Fibroblast of villous mesenchyme (primary cell): ENCODE results near the gene FGGY. TPM values are rescaled to one million over a fixed set of nuclear protein-coding genes. Genes with fewer than 3 reads are reported as not detected.

Experiments
- DNase-seq: peaks from one replicate; pipeline ENCODE4 v3.0.0-alpha.2; 2010; ENCODE audit warnings: low read depth
- H3K4me3 ChIP-seq: 2 replicates; pipeline ENCODE4 v1.5.1; 2011; ENCODE audit warnings: low read depth, mild to moderate bottlenecking, low read length
- CTCF ChIP-seq: IDR thresholded peaks from 2 replicates; pipeline ENCODE4 v1.5.1; 2012; ENCODE audit warnings: low read depth, mild to moderate bottlenecking, low read length; ENCODE audit not compliant: insufficient read depth
- total RNA-seq: library from RNA; depleted of rRNA; stranded (reverse); fragments of >200 nt; gene quantifications from 2 replicates; pipeline ENCODE4 v1.2.3, GENCODE V29; 2012

Gene FGGY
- total RNA-seq, 1 donor, result 11.7 TPM

GRCh38 chr1:59673573-59674450 is 376.9 kb downstream of the FGGY start:
- no peak overlapping the region for H3K4me3 ChIP-seq
- no peak for TF ChIP-seq CTCF

GRCh38 chr1:59674595-59674994 is 377.7 kb downstream of the FGGY start:
- H3K4me3 ChIP-seq, result no peak overlapping the region
- peak; percentile 82 for DNase-seq
- TF ChIP-seq CTCF, result no peak

More at GRCh38 chr1:59673573-59674450, 376.9 kb downstream of the FGGY start:
- no peak for DNase-seq

- no peak overlapping the region for H3K4me3 ChIP-seq
- TF ChIP-seq CTCF, result no peak
- DNase-seq, result no peak
Measured at GRCh38 chr1:59675936-59676335, 379.0 kb downstream of the FGGY start.

GRCh38 chr1:59678040-59678439 is 381.1 kb downstream of the FGGY start:
- TF ChIP-seq CTCF, result no peak
- no peak for DNase-seq

GRCh38 chr1:59678493-59679228 is 381.8 kb downstream of the FGGY start:
- DNase-seq, result peak; percentile 97
- no peak for TF ChIP-seq CTCF
- H3K4me3 ChIP-seq, result no peak overlapping the region

More at GRCh38 chr1:59678040-59678439, 381.1 kb downstream of the FGGY start:
- H3K4me3 ChIP-seq, result no peak overlapping the region

GRCh38 chr1:59680044-59680443 is 383.1 kb downstream of the FGGY start:
- no peak overlapping the region for H3K4me3 ChIP-seq
- DNase-seq, result no peak
- TF ChIP-seq CTCF, result no peak
